ENCODE data around the gene ZNF638. TPM values are rescaled to one million over a fixed set of nuclear protein-coding genes. Genes with fewer than 3 reads are reported as not detected.

The ZNF638 gene
- total and polyA plus RNA-seq, 10 of the 15 experiments (the other 5 are each of a cell fraction or from before 2014, with no cell fraction given), result 37.6 to 133 (median 64.5) TPM

- RAD21 ChIA-PET (ENCODE audit: unreplicated experiment), result no interaction called here
- CTCF ChIA-PET, result interaction anchor here (1.1 kb wide), 1 partner anchor 45 kb away, joined by 3 read pairs; no protein-coding TSS in a partner anchor
- no peak overlapping the region for H2AFZ ChIP-seq (ENCODE audit: control insufficient read depth, low read depth, low read length)
- H3K27me3 ChIP-seq (replicated peaks in 1 of 2; ENCODE audit: control insufficient read depth in 2 of 2, insufficient read depth in 2 of 2, low read length in 1 of 2), result peaks cover 10 to 22% of the 10 kb centered on the region in 2 experiments
- H3K4me1 ChIP-seq (ENCODE audit: control insufficient read depth, insufficient read depth, low read length), result no peaks in the 10 kb centered on the region
- H3K9ac ChIP-seq (ENCODE audit: control insufficient read depth, insufficient read depth, low read length), result no peak overlapping the region
- H3K4me2 ChIP-seq (ENCODE audit: control insufficient read depth, insufficient read depth), result no peak overlapping the region
- ATAC-seq (no peak), DNase-seq (ENCODE audit: low read depth, low spot score) (no peak), FAIRE-seq (no peak)
- no peak overlapping the region for H3K4me3 ChIP-seq
- no peak overlapping the region for H3K27ac ChIP-seq (ENCODE audit: control insufficient read depth, insufficient read depth)
- no peaks in the 10 kb centered on the region for H3K79me2 ChIP-seq (ENCODE audit: control insufficient read depth, insufficient read depth, low read length)
- H4K20me1 ChIP-seq (ENCODE audit: control insufficient read depth, insufficient read depth), result no peaks in the 10 kb centered on the region; the same call in 1 of the 2 replicates
- BruUV-seq (replicated peaks), result no TSS peak
- POLR2A ChIA-PET, result no interaction called here
- intact Hi-C loops (cut with micrococcal nuclease; ENCODE audit: unreplicated experiment) (no loop called here), in situ Hi-C loops (cut with MboI) (no loop called here)
- H3K9me3 ChIP-seq (replicated peaks; ENCODE audit: control insufficient read depth, insufficient read depth, low read length), result peaks cover 5% of the 10 kb centered on the region; the same call in 1 of the 3 replicates
- 47% methylated on average over 11 of the region's 11 CpGs for WGBS (ENCODE audit: insufficient coverage, insufficient replicate concordance, low lambda C conversion rate, missing lambda C conversion rate)
- SMC1A ChIA-PET (ENCODE audit: uncharacterized antibody, unreplicated experiment), result no interaction called here
- no peak for TF ChIP-seq RAD21 (IDR thresholded peaks at IDR 0.05; ENCODE audit: insufficient read depth, low read depth, low read length)
- no peak for TF ChIP-seq SPI1 (IDR thresholded peaks at IDR 0.05; ENCODE audit: borderline replicate concordance, insufficient read depth, low read depth, low read length)
- no peak for TF ChIP-seq CHD2 (IDR thresholded peaks at IDR 0.05; ENCODE audit: borderline replicate concordance, low read depth, low read length)
- no peak for TF ChIP-seq EGR1 (IDR thresholded peaks at IDR 0.05; ENCODE audit: borderline replicate concordance in 1 of 2, low read depth in 2 of 2, low read length in 2 of 2)
- TF ChIP-seq IKZF2 (IDR thresholded peaks at IDR 0.05), result no peak
- TF ChIP-seq BACH1 (IDR thresholded peaks at IDR 0.05; ENCODE audit: borderline replicate concordance), result no peak
- no peak for TF ChIP-seq CBFB (IDR thresholded peaks at IDR 0.05; ENCODE audit: low read depth)
- no peak for TF ChIP-seq E2F4 (IDR thresholded peaks at IDR 0.05; ENCODE audit: low read depth, low read length)
- no peak for TF ChIP-seq PAX8 (IDR thresholded peaks at IDR 0.05)
- TF ChIP-seq HDAC2 (IDR thresholded peaks at IDR 0.05), result no peak
- TF ChIP-seq RB1 (IDR thresholded peaks at IDR 0.05; ENCODE audit: borderline replicate concordance), result no peak
- TF ChIP-seq EZH2 (IDR thresholded peaks at IDR 0.05; ENCODE audit: borderline replicate concordance, control insufficient read depth, low read depth, low read length), result no peak
- no peak for TF ChIP-seq POLR2AphosphoS5 (IDR thresholded peaks at IDR 0.05; ENCODE audit: low read length)
- TF ChIP-seq TBL1XR1 (IDR thresholded peaks at IDR 0.05; ENCODE audit: low read depth, low read length), result no peak
- no peak for TF ChIP-seq NBN (IDR thresholded peaks at IDR 0.05)
- no peak for TF ChIP-seq GATAD2B (conservative IDR thresholded peaks at IDR 0.05; ENCODE audit: low read depth)
- no peaks in the 10 kb centered on the region for H3K36me3 ChIP-seq (ENCODE audit: control insufficient read depth in 2 of 2, insufficient read depth in 2 of 2, low read length in 1 of 2)
Observed at GRCh38 chr2:71465356-71465755, 133.8 kb downstream of the ZNF638 start.

All from GM12878 (cell line).